ENCODE measurements around the gene CORO2A.
"Not testable (repeated sequence)": the region's sequence is repeated elsewhere in the genome, so short reads cannot be mapped to it uniquely, and the experiment has no call there.

The CORO2A gene

GRCh38 chr9:98081477-98082219 is 110.8 kb downstream of the CORO2A start:
- no peak for DNase-seq (ENCODE audit: low read depth)

GRCh38 chr9:98080780-98081179 is 111.7 kb downstream of the CORO2A start:
- no peak for DNase-seq (ENCODE audit: low read depth)

- DNase-seq (ENCODE audit: low read depth): no peak
These were observed 112.1 kb downstream of the CORO2A start for GRCh38 chr9:98080326-98080725.

- DNase-seq (ENCODE audit: low read depth): no peak
These were observed 113.5 kb downstream of the CORO2A start for GRCh38 chr9:98078895-98079294.

GRCh38 chr9:98076514-98076890 is 115.9 kb downstream of the CORO2A start:
- not testable (repeated sequence) for DNase-seq (ENCODE audit: low read depth)

GRCh38 chr9:98075332-98075805 is 117.1 kb downstream of the CORO2A start:
- DNase-seq (ENCODE audit: low read depth): no peak

GRCh38 chr9:98074115-98074990 is 118.1 kb downstream of the CORO2A start:
- DNase-seq (ENCODE audit: low read depth): peak; percentile 45

GRCh38 chr9:98071737-98072136 is 120.7 kb downstream of the CORO2A start:
- DNase-seq (ENCODE audit: low read depth): no peak

All from activated T-helper 1 cell treated with Interleukin-2 at 50 U/mL for 16 hours (primary cell).